Thyroid gland (tissue), 4 donors: Measurements from ENCODE around the gene CDC42BPA.

ENCODE experiments used
- CTCF ChIP-seq, 6 experiments: fragments of 200-600 bp in 3 of 6; fragments of 450-650 bp in 3 of 6; sonication (generic) in 3 of 6; IDR thresholded peaks; one replicate each; pipeline ENCODE4 v1.5.1; 2016 to 2019; ENCODE audit warnings: antibody characterized with exemption in 6 of 6, mild to moderate bottlenecking in 2 of 6, inconsistent platforms in 1 of 6, moderate library complexity in 1 of 6
- POLR2A ChIP-seq, 2 donors: fragments of 450-650 bp; IDR thresholded peaks; one replicate each; pipeline ENCODE4 v1.6.1; 2017; ENCODE audit warnings: antibody characterized with exemption in 2 of 2, mild to moderate bottlenecking in 2 of 2, moderate library complexity in 1 of 2

- TF ChIP-seq POLR2A (IDR thresholded peaks at IDR 0.05) (no peak), CTCF (IDR thresholded peaks at IDR 0.05) (no peak)
Observed at GRCh38 chr1:227357171-227357926, 39.1 kb upstream of the CDC42BPA start.
